Frontal cortex (tissue), 1 donor: Measurements from ENCODE around the gene MAPKAPK2. TPM values are rescaled to one million over a fixed set of nuclear protein-coding genes. Genes with fewer than 3 reads are reported as not detected.

ENCODE experiments used
- small RNA-seq: library from RNA; depleted of rRNA; stranded (forward); fragments of <200 nt; gene quantifications from one replicate; pipeline ENCODE3, GENCODE V24; 2014
- total RNA-seq: library from RNA; depleted of rRNA; stranded (reverse); fragments of >200 nt; gene quantifications from one replicate; pipeline ENCODE4 v1.2.3, GENCODE V29; 2014

Gene MAPKAPK2
- total RNA-seq, 1 donor from 2014 or later = 7.3 TPM

Small RNA genes lying within 50 kb of the gene (small RNA-seq; reads per million reads assigned to genes)
- not detected for gene RF00019

Other genes with a start within 250 kb of the MAPKAPK2 start
- gene IKBKE, start 214.4 kb upstream of the MAPKAPK2 start, total RNA-seq = 0.41 TPM
- 0.82 TPM for gene RASSF5, start 177.4 kb upstream of the MAPKAPK2 start, total RNA-seq
- gene EIF2D, start 72.4 kb upstream of the MAPKAPK2 start, total RNA-seq = 13.9 TPM
- gene DYRK3, start 49.4 kb upstream of the MAPKAPK2 start, total RNA-seq = 14.7 TPM
- gene IL19, start 85.9 kb downstream of the MAPKAPK2 start, total RNA-seq = not detected
- 0.41 TPM for gene IL10, start 87.6 kb downstream of the MAPKAPK2 start, total RNA-seq
- gene IL20, start 180.7 kb downstream of the MAPKAPK2 start, total RNA-seq = not detected
- under 0.01 TPM for gene IL24, start 212.5 kb downstream of the MAPKAPK2 start, total RNA-seq
- under 0.01 TPM for gene FCMR, start 237.0 kb downstream of the MAPKAPK2 start, total RNA-seq